Stimulated activated naive CD8-positive, alpha-beta T cell treated with anti-CD3 and anti-CD28 coated beads, Interleukin-15, Interleukin-2, amounts not matched to agents 100 ng/mL and 50 ng/mL, for 24 hours (primary cell): Measurements from ENCODE around the gene KDM4B.
"Not testable (repeated sequence)": the region's sequence is repeated elsewhere in the genome, so short reads cannot be mapped to it uniquely, and the experiment has no call there.

Experiments used
- H3K27ac Mint-ChIP-seq: one replicate; pipeline ENCODE4 v1.8.0; 2021; ENCODE audit warnings: mild to moderate bottlenecking, mixed read lengths
- H3K27me3 Mint-ChIP-seq: one replicate; pipeline ENCODE4 v1.8.0; 2021; ENCODE audit warnings: mixed read lengths
- H3K36me3 Mint-ChIP-seq: one replicate; pipeline ENCODE4 v1.8.0; 2021; ENCODE audit warnings: low read depth, mixed read lengths
- H3K4me1 Mint-ChIP-seq: one replicate; pipeline ENCODE4 v1.8.0; 2021; ENCODE audit warnings: low read depth, mixed read lengths
- H3K4me3 Mint-ChIP-seq: one replicate; pipeline ENCODE4 v1.8.0; 2021; ENCODE audit warnings: mild to moderate bottlenecking, mixed read lengths
- H3K9me3 Mint-ChIP-seq: one replicate; pipeline ENCODE4 v1.8.0; 2021; ENCODE audit warnings: mixed read lengths

Gene KDM4B

GRCh38 chr19:4968462-4969291, at the start of gene KDM4B:
TSS of gene KDM4B (plus strand) at chr19:4969113. CDS start at chr19:5032891, 63,778 bp downstream.
- peaks cover 14% of the 10 kb centered on the region for H3K36me3 Mint-ChIP-seq
- H3K9me3 Mint-ChIP-seq = no peaks in the 10 kb centered on the region
- H3K4me3 Mint-ChIP-seq = peak within 1 kb of the TSS; percentile 90
- H3K27me3 Mint-ChIP-seq = no peaks in the 10 kb centered on the region
- H3K4me1 Mint-ChIP-seq = peaks cover 32% of the 10 kb centered on the region
- peak within 1 kb of the TSS; percentile 91 for H3K27ac Mint-ChIP-seq

GRCh38 chr19:4922530-4923275, 46.2 kb upstream of the KDM4B start:
- Mint-ChIP-seq H3K27me3 (no peaks in the 10 kb centered on the region), H3K9me3 (no peaks in the 10 kb centered on the region), H3K4me1 (peaks cover 7% of the 10 kb centered on the region), H3K4me3 (no peak overlapping the region), H3K27ac (no peak overlapping the region), H3K36me3 (peaks cover 46% of the 10 kb centered on the region)

GRCh38 chr19:4923276-4923747, 45.6 kb upstream of the KDM4B start:
- H3K36me3 Mint-ChIP-seq = peaks cover 42% of the 10 kb centered on the region
- H3K27ac Mint-ChIP-seq = no peak overlapping the region
- H3K4me1 Mint-ChIP-seq = peaks cover 7% of the 10 kb centered on the region
- no peak overlapping the region for H3K4me3 Mint-ChIP-seq
- H3K9me3 Mint-ChIP-seq = no peaks in the 10 kb centered on the region
- H3K27me3 Mint-ChIP-seq = no peaks in the 10 kb centered on the region

DNA sequence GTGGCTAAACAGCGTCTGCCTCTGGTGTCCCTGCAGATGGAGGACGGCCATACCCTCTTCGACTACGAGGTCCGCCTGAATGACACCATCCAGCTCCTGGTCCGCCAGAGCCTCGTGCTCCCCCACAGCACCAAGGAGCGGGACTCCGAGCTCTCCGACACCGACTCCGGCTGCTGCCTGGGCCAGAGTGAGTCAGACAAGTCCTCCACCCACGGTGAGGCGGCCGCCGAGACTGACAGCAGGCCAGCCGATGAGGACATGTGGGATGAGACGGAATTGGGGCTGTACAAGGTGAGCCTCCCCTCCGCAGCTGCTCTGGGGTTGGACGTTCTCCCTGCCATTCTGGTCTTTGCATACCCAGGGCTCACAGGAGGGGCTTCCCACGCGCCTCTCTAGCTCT, 39.7 kb upstream of the KDM4B start:
- Mint-ChIP-seq H3K9me3 (no peaks in the 10 kb centered on the region), H3K4me3 (no peak overlapping the region), H3K36me3 (peaks cover 44% of the 10 kb centered on the region), H3K27me3 (no peaks in the 10 kb centered on the region), H3K4me1 (peaks cover 7% of the 10 kb centered on the region), H3K27ac (no peak overlapping the region)

DNA sequence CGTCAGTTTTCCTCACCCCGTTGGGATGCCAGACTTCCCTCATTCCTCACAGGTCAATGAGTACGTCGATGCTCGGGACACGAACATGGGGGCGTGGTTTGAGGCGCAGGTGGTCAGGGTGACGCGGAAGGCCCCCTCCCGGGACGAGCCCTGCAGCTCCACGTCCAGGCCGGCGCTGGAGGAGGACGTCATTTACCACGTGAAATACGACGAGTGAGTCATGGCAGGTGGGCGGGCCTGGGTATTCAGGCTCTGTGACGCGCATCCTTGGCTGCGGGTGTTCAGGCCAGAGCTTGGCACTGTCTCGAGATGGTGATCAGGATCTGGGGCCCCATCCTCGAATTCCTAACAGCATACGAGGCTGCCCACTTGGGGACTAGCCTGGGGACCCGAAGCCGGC, 38.2 kb upstream of the KDM4B start:
- H3K9me3 Mint-ChIP-seq = no peaks in the 10 kb centered on the region
- peaks cover 56% of the 10 kb centered on the region for H3K36me3 Mint-ChIP-seq
- H3K27ac Mint-ChIP-seq = no peak overlapping the region
- peaks cover 2% of the 10 kb centered on the region for H3K4me1 Mint-ChIP-seq
- H3K27me3 Mint-ChIP-seq = no peaks in the 10 kb centered on the region
- H3K4me3 Mint-ChIP-seq = no peak overlapping the region

- Mint-ChIP-seq H3K27ac (no peak overlapping the region), H3K4me3 (no peak overlapping the region), H3K36me3 (peaks cover 73% of the 10 kb centered on the region), H3K9me3 (no peaks in the 10 kb centered on the region), H3K4me1 (no peaks in the 10 kb centered on the region), H3K27me3 (no peaks in the 10 kb centered on the region)
Measured at GRCh38 chr19:4932711-4933110, 36.2 kb upstream of the KDM4B start.

DNA sequence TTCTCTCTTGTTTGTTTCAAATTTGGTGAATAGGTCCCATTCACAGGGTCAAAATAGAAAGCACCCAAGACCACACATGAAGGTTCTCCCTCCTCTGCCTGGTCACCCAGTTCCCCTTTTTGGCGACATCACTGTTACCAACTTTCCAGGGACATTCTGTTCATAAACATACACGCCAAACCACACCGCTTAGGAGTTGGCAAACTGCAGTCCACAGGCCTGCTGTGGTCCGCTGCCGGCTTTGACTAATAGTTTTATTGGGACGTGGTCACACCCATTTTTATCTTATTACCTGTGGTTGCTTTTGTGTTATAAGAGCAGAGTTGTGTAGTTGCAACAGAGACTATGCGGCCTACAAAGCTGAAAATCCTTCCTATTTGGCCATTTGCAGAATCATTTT, 35.4 kb upstream of the KDM4B start:
- Mint-ChIP-seq H3K27me3 (no peaks in the 10 kb centered on the region), H3K36me3 (peaks cover 81% of the 10 kb centered on the region), H3K4me1 (peaks cover 3% of the 10 kb centered on the region), H3K4me3 (no peak overlapping the region), H3K27ac (no peak overlapping the region), H3K9me3 (no peaks in the 10 kb centered on the region)

DNA sequence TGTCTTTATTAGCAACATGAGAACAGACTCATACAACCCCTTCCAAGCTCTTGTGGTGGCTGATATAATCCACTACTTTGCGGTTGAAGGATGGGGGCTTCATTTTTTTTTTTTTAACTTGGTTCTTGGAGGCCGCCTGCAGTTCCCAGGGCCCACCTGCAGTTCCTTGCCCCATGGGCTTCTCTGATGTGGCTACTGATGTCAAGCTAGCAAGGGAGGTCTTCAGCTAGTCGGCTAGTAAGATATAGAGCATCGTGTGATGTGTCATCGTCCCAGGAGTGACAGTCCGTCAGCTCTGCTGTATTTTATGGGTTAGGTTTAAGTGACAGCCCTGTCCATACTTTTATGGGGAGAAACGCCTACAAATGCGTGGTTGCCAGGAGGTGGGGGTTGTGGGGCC, 33.5 kb upstream of the KDM4B start:
- H3K27me3 Mint-ChIP-seq = no peaks in the 10 kb centered on the region
- no peak overlapping the region for H3K4me3 Mint-ChIP-seq
- H3K4me1 Mint-ChIP-seq = peaks cover 3% of the 10 kb centered on the region
- no peaks in the 10 kb centered on the region for H3K9me3 Mint-ChIP-seq
- H3K27ac Mint-ChIP-seq = no peak overlapping the region
- H3K36me3 Mint-ChIP-seq = peaks cover 80% of the 10 kb centered on the region

GRCh38 chr19:4937060-4937459, 31.9 kb upstream of the KDM4B start:
- Mint-ChIP-seq H3K4me1 (peaks cover 3% of the 10 kb centered on the region), H3K27me3 (no peaks in the 10 kb centered on the region), H3K36me3 (peaks cover 71% of the 10 kb centered on the region), H3K27ac (no peak overlapping the region), H3K9me3 (no peaks in the 10 kb centered on the region), H3K4me3 (no peak overlapping the region)

DNA sequence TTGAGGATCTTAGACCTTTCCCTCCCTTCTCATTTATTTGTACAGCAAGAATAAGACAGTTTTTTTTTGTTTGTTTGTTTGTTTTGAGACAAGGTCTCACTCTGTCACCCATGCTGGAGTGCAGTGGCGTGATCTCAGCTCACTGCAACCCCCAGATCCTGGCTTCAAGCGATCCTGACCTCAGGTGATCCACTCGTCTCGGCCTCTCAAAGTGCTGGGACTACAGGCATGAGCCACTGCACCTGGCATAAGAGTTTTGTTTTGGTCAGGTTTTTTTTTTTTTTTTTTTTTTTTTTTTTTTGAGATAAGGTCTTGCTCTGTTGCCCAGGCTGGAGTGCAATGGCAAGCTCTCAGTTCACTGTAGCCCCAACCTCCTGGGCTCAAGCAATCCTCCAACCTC, 30.5 kb upstream of the KDM4B start:
- not testable (repeated sequence) for H3K27ac Mint-ChIP-seq, H3K4me3 Mint-ChIP-seq, H3K27me3 Mint-ChIP-seq, H3K9me3 Mint-ChIP-seq, H3K4me1 Mint-ChIP-seq
- peaks cover 66% of the 10 kb centered on the region for H3K36me3 Mint-ChIP-seq

- Mint-ChIP-seq H3K4me1 (peaks cover 3% of the 10 kb centered on the region), H3K9me3 (no peaks in the 10 kb centered on the region), H3K36me3 (peaks cover 67% of the 10 kb centered on the region), H3K27me3 (no peaks in the 10 kb centered on the region), H3K27ac (no peak overlapping the region), H3K4me3 (no peak overlapping the region)
Measured at GRCh38 chr19:4939466-4939865, 29.4 kb upstream of the KDM4B start.

DNA sequence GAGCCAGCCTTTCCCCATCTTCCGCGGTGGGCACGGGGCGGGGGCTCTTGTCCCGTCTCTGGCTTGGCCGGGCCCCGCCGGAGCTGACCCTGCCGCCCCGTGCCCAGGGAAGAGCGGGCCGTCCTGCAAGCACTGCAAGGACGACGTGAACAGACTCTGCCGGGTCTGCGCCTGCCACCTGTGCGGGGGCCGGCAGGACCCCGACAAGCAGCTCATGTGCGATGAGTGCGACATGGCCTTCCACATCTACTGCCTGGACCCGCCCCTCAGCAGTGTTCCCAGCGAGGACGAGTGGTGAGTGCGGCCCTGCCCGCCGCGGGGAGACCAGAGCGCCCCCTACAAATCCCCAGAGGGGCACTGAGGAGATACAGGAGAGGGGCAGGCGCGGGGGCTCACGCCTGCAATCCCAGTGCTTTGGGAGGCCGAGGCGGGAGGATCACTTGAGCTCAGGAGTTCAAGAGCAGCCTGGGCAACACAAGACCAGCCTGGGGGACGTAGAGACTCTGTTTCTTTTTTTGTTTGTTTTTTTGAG, 27.2 kb upstream of the KDM4B start:
- H3K36me3 Mint-ChIP-seq = peaks cover 65% of the 10 kb centered on the region
- not testable (repeated sequence) for H3K9me3 Mint-ChIP-seq, H3K4me1 Mint-ChIP-seq, H3K4me3 Mint-ChIP-seq, H3K27me3 Mint-ChIP-seq, H3K27ac Mint-ChIP-seq

- not testable (repeated sequence) for H3K4me1 Mint-ChIP-seq, H3K27me3 Mint-ChIP-seq, H3K27ac Mint-ChIP-seq, H3K4me3 Mint-ChIP-seq, H3K9me3 Mint-ChIP-seq
- H3K36me3 Mint-ChIP-seq = peaks cover 73% of the 10 kb centered on the region
Measured at GRCh38 chr19:4950650-4951049, 18.3 kb upstream of the KDM4B start.

GRCh38 chr19:4951656-4952055, 17.3 kb upstream of the KDM4B start:
- no peak overlapping the region for H3K27ac Mint-ChIP-seq

GRCh38 chr19:4952945-4953344, 16.0 kb upstream of the KDM4B start:
- peaks cover 65% of the 10 kb centered on the region for H3K36me3 Mint-ChIP-seq
- no peak overlapping the region for H3K4me3 Mint-ChIP-seq
- H3K27me3 Mint-ChIP-seq = no peaks in the 10 kb centered on the region
- H3K4me1 Mint-ChIP-seq = no peaks in the 10 kb centered on the region
- no peak overlapping the region for H3K27ac Mint-ChIP-seq
- H3K9me3 Mint-ChIP-seq = no peaks in the 10 kb centered on the region

More at GRCh38 chr19:4951656-4952055, 17.3 kb upstream of the KDM4B start:
- Mint-ChIP-seq H3K36me3 (peaks cover 70% of the 10 kb centered on the region), H3K9me3 (no peaks in the 10 kb centered on the region), H3K4me3 (no peak overlapping the region), H3K27me3 (no peaks in the 10 kb centered on the region), H3K4me1 (no peaks in the 10 kb centered on the region)
